Measurements from ENCODE around the gene ROBO4.

ROBO4 gene

DNA sequence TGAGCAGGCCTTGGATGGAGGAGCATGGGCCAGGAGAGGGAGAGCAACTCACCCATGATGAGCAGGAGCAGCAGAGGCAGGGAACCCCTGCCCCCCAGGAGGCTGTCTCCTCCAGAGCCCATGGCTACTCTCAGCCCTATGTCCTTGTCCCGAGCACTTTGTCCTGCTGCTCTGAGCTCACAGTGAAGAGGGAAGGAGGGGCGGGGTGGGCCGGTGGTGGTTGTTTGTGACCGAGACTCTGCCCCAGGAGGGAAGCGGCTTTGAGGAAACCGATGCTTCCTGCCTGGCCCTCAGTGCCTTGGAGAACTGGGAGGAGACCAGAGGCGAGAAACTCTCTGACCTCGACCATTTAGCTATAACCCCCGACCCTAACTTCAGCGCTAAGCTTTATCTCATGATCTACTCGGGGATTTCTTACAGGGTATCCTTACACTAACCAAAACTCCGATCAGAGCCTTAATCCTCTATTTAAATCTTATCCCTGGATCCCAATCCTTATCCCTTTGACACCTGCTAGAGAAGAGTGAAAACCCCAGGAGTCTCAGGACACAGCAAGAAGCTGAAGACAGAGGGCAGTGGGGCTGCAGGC is at the start of gene ROBO4:
TSS of gene ROBO4 (minus strand) at position 192 of the 589 bp plus-strand sequence. CDS start at position 122, 70 bp downstream.
- DNase-seq (ENCODE audit: low spot score): peak; percentile 10

DNA sequence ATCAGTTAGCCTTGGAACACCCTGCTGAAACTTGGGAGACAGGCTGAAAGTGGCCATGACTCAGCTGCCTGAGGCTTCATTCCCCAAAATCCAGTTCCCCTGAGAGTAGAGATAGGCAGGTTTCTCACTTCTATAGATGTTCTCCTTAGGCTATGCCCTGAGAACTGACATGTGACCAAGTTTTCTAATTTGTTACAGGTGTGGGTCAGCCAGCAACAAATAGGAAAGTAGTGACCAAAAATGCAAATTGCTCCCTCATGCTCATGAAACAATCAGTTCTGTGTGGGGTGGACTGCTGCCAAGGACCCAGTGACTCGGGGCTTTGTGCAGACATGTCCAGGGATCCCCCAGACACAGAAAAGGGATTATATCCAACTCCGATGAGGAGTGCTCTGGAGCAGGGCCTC is 49.1 kb upstream of the ROBO4 start:
- peak; percentile 38 for DNase-seq (ENCODE audit: low spot score)

DNA sequence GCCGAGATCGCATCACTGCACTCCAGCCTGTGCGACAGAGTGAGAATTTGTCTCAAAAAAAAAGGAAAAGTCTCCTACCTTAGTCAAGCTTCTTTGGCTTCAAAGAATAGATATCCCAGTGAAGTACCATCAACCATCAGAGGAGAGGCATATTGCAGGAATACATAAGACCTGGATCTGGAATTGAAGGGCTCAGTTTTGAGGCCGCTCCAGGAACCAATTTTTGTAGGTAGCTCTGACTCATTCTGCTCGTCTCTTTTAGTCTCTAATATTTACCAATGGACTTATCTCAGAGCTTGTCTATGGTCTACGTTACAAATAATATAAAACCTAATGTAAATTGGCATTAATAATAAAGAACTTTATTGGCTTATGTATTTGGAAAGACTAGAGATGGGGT is 48.2 kb upstream of the ROBO4 start:
- DNase-seq (ENCODE audit: low spot score): no peak

DNA sequence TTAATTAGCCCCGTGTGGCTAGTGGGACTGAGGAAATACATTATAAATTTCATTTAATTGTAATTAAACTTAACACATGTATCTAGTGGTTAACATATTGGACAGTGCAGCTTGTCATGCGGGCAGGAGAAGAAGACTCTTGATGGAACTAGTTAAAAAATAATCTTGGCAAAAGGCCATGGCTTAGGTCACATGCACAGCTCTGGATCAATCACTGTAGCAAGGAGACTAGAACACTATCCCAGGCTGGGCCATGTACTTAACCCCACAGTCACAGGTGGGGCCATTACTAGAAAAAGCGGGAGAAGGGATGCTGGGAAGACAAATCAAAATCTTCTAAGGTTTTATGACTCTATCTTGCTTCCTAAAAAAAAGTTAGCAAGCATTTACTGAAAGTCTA is 46.9 kb upstream of the ROBO4 start:
- no peak for DNase-seq (ENCODE audit: low spot score)

DNA sequence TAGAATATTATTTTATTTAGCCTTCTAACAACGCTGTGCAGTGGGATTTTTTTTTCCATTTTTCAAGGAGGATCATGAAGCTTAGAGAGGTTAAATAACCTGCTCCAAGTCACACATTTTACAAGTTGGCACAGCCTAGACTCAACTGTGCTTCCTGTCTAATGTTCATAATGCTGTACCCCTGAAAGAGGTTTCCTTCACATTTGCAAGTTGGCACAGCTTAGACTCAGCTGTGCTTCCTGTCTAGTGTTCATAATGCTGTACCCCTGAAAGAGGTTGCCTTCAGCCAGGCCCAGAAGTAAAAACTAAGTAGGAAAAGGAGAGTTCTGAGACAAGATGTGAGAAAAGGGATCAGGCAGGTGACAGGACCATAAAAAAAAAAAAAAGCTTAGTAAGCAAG is 46.1 kb upstream of the ROBO4 start:
- no peak for DNase-seq (ENCODE audit: low spot score)

DNA sequence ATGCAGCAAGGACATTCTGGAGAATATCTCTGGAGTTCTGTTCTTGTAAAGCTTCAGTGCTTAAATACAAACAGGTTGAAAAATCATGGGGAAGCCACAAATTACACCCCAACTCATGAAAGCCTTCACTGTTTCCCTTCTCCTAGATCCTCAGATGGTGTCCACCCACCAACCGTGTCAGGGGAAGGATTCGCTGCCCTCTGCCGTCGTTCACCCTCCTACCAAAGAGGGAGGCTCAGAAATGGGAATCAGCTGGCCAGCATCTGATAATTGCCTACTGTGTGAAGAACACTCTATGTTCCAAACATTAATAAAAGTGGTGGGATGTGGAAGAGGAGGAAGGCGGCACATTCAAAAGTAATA is 45.6 kb upstream of the ROBO4 start:
- no peak for DNase-seq (ENCODE audit: low spot score)

DNA sequence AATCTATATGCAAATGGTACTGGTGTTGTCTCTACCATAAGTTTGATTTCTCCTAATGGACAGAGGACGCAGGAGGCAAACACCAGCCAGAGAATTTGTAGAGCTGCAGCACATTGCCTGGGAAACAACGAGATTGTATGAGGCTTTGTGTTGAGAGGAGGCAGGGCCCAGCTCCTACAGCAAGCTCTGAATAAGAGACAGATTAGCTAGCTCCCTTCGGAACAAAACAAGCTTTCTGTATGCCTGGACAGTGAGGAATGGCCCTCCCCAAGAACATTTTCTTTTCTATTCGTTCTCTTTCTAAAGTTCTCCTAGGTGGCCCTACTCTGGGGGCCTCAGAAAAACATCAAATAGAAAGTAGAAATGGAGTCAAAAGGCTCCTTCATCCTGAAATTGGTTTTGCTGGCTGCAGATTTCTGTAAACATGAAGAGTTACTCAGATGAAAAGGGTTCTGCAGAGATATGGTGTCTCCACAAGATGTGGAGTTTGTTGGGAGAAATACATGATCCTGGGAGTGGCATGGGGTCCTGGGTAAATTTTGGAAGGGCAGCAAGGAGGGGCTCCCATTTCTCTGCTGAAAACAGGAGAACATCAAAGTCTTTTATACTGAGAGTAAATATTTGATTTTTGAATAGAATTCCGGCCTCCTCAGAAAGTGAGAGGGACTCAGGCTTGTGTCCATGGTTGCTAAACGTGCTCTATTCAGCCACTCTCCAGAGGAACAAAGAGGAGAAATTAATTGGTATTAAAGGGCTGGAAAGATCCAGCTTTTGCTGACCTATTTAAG is 45.0 kb upstream of the ROBO4 start:
- no peak for DNase-seq (ENCODE audit: low spot score)

DNA sequence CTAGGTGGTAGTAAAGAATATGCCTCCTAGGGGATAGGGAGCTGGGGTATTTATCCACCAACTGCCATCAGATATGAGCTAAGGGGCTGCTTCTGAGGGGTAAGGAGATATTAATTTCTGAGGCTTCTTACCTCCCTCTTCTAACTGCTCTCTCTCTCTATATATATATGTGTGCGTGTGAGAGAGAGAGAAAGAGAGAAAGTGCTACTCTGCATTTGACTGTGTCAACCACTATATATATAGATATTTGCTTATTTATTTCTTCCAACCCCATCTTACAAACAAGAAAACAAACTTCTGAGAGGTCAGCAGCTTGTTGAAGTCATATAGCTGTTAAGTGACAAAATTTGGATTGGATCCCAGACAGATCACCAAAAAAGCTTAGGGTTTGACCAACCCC is 44.0 kb upstream of the ROBO4 start:
- no peak for DNase-seq (ENCODE audit: low spot score)

DNA sequence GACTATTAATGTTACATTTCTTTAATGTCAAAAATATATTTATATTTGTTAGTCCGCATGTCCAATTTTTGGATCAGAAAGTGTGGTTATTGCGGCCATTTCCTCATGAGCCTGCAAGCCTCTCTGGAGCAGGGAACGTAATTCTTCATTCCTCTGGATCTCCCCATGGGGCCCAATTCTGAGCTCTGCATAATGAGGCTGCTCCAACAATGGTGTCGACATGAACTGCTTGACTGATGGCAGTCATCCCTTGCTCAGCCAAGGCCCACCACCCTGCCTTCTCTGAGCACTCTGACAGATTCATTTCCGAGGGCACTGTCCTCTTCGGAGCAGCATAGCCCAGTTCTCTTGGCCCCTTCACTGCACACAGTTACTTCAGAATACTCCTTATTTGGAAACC is 41.3 kb upstream of the ROBO4 start:
- DNase-seq (ENCODE audit: low spot score): no peak

DNA sequence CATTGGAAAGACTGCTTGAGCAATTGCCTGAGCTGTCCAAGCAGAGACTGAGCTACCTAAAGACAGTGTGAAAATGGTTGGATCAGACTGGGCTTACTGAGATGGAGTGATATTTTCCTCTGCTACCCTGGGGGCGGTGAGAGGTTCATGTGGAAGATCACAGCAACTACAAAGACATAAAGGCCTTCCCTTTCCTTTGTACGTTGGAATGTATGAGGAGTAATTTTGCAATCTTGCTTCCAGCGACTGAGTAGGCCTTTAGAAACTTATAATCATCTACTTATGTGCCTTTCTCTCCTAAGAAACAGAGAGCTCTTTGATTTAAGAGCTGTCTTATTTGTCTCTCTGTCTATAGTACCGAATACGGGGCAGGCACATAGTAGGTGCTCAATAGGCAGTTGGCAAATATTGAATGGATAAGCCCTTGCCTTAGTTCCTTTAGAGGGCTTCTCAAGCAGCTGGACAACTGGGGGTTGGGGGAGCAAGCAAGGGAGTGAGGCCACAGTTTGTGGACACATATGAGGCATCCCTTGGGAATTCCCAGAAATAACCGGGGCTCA is 40.6 kb upstream of the ROBO4 start:
- DNase-seq (ENCODE audit: low spot score): peak; percentile 24

DNA sequence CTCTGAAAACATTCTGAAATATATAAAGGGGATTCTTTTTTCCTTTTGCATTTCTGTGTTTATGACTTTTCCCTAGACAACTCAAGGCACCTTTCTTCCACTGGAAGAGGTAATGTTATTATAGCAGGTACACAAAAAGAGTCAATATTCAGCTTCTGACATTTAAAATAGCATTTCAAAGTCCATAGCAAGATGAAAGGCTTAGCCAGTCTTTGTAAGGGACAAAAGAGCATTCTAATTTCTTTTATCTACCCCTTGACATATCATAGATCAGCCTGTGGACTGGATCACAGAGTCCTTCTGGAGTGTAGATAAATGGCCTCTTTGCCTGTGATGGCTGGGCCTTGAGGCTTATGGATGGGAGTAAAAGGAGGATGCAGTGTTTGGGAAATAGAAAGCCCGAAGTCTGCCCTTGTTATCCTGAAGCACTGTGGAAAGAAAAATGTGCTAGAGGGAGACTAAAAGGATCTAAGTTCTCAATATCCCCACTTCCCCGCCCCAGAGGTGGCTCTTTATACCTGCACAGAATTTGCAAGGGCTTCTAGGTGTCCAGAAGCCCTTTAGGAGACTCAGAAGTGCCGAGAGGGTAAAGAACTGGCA is 39.8 kb upstream of the ROBO4 start:
- no peak for DNase-seq (ENCODE audit: low spot score)

DNA sequence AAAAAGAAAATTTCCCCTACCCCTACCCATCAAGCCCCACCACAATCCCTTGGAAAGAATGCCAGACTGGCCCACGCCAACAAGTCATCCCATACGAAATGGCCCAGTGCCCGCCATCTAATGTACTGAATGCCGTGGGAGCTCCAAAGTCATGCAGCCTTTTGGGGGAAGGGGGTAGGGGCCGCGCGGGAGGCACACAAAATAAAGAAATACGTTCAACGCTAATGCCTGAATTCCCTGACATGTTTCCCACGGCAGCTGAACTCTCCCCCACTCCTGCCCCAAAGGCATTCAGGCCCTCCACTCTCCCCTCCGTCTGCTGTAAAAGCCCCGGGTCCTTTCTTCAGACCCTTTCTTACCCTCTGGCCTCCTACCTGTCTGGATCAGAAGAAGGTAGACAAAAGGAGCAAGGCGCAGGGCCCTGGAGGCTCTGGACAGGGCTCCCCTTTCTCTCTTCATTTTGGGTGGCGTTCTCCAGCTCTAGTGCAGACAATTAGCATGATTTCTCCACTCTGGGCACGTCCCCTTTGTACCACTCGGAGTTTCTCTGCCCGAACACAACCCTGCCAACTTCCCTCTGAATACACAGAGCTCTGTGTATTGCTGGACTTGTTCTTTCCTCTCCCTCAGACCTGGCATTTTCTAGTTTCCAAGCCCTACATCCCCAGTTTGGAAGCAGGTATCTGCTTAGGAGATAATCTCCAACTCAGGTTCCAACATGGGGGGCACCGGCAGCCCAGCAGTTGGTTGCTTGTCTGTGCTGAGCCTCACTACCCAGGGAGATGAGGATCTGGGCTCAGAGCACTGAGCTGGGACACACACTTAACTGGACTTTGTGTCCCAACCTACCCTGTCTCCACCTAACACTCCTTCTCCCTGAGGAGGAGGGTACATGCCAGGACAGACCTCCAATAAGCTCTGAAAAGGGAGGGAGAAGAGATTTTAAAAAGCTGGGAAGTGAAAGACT is 38.2 kb upstream of the ROBO4 start, which contains the start of gene HEPACAM:
TSS of gene HEPACAM (minus strand) at position 500 of the 967 bp plus-strand sequence. CDS start at position 459, 41 bp downstream.
- DNase-seq (ENCODE audit: low spot score): no peak

DNA sequence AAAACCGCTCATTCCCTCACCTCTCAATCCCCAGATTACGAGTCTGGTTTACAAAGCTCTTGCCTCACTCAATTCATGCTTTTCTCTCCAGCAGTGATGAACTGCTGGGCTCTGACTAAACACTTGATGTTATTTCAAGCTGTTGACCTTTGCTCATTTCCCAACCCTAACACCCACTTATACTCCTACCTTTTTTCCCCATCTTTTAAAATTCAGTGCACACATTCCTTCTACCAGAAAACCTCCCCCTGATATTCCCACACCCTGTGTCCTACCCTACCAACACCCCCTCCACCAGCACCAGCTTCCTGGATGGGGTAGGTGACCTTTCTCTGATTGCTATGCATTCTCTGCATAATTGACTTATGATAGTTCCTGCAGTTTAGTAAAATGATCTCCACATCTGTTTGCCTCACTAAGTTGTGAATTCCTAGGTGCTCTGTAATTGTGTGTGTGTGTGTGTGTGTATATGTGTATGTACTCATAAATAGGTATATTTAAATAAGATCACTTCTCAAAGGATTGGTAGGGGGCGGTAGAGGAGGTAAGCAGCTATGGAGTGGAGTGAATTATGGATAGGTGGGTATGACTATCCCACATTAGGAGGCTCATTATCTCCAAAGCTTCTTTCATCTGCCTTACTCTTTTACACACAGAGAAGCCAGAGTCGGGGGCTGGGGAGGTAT is 37.3 kb upstream of the ROBO4 start:
- DNase-seq (ENCODE audit: low spot score): peak; percentile 74

DNA sequence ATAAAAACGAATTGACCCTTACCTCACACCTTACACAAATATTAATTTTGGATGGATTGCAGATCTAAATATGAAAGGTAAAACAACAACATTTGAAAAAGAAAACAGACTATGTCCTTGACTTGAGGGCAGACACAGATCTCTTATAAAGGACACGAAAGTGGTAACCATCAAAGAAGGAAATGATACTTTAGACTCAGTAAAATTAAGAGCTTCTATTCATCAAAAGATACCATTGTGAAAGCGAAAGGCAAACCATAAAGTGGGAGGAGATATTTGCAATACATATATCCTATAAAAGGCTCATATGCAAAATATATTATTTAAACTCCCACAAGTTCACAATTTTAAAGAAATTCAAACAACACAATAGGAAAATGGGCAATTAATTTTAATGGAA is 33.1 kb upstream of the ROBO4 start:
- no peak for DNase-seq (ENCODE audit: low spot score)

DNA sequence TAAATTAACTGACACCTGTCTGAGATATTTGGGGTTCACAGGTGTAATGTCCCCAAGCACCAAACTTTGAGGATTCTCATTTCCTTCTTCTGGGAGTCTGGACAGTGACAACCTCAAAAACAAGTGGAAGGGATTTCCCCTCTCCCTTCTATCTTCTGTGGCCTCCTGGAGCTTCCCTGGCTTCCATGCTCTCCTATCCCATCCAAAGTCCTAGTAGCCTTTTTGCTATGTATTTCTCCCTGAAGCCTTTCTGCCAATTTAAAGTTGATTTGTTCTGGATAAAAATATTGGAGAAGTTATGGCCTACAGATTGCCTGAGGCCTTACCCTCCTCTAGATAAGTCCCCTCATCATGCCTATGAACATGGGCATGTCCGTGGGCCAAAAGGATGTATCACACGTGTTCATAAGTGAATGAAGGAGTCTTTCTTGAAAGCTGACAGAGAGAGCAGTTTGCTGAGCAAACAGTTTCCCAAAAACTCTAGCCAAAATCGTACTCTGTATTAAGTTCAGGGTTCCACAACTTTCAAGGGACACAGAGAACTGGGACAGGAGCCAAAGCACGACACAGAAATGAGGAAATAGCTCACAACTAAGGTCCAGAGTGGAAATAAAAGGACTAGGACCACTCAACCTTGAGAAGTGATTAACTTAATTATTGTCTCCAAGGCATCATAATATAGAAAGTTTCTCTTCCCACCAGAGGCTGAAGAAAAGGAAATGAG is 31.4 kb upstream of the ROBO4 start:
- DNase-seq (ENCODE audit: low spot score): no peak

DNA sequence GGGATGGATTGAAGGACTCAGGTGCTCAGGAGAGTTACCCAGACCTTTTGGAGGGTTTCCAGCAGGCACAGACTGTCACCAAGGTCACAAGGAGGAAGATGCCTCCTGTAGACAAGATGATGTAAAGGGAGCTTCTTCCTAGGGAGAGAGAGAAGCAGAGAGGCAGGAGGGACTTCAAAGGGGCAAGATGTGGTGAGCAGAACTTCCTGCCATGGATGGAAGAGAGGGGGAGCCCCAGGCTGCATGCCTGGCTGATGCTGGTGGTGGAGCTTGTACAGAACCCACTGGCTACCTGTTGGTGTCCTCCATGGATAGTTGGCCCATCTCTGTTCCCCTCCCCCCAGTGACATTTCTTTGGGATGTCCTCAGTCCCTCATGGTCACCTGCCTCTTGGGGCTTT is 25.6 kb upstream of the ROBO4 start:
- no peak for DNase-seq (ENCODE audit: low spot score)

DNA sequence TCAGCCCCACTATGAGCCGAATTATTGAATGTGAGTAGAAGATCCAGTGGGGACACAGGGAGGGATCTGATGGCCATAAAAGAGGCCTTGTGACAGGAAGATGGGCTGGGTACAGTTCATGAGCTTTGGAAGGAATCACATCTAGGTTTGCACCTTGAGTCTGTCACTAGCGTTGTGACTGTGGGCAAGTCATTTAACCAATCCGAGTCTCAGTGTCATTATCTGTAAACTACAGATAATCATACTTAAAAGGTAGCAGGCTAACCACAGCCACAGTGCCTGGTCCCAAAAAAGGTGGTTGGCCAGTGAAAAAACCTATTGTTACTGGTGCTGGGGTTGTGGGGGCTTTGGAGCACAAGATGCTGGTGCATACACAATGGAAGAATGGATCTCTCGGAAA is 25.2 kb upstream of the ROBO4 start:
- DNase-seq (ENCODE audit: low spot score): no peak

DNA sequence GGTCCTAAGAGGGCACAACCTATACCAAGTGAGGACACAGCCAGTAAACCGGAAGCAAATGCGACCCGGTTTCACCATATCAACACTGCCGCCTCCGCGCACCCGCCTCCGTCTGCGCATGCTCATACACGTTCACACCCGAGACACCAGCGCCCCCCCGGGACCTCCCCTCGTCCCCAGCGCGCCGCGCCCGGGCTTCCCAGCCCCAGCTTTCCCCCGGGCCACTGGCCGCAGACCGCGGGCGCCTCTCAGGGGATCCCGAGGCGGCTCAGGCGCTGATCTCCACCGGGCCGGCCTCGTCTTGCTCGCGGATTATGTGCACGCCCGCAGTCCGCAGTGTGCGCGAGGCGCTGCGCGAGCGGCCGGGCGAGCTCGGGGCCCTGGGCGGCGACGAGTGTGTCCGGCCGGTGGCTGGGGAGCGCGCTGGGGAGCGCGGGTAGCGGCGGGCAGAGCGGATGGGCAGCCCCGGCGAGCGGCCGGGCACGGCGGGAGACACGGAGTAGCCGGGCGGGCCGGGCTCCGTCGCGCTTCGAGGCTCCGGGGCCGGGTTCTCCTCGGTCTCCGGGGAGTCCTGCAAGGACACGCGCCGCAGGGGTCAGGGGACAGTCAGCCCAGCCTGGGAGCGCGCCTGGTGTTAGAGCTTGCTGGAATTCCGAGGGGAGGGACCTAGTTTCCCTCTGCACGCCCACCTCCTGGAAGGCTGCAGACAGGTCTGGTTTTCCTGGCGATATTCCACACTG is 23.4 kb upstream of the ROBO4 start:
- DNase-seq (ENCODE audit: low spot score): peak; percentile 68

DNA sequence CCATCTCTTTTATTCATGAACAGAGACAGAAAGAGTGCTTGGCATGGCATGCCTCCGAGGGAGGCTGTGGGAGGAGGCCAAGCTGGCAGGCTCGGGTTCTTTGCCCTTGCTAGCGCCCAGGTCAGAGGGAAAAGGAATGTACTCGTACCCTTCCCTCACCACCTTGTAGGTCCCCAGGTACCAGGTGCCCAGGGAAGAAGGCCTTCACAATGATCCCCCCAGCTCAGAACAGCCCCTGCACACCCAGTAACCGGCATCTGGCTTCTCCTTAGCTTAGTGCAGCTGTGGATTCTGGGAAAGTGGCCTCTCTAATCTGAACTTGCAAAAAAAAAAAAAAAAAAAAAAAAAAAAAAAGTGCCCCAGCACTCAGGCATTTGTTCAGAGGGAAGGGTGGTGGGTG is 22.7 kb upstream of the ROBO4 start:
- DNase-seq (ENCODE audit: low spot score): no peak

DNA sequence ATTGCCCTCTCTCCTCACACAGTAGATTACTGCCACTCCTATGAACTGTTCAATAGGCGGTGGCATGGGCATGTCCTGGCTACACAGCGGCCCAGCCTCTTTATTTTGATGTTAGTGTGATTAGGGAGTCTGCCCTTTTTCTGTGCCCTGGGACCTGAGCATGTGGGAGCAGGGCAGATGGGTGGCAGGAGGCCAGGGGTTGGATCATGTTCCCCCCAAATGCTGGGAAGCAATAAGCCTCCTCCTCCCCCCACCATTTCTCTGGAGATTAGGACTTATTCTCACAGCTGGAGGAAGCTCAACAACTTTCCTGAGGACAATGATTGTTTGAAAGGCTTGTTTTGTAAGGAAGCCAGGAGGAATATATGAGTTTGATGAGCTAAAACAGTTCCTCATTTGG is 22.2 kb upstream of the ROBO4 start:
- no peak for DNase-seq (ENCODE audit: low spot score)
